Peyer's patch (tissue), 4 donors: ENCODE results near the gene SDC3. TPM values are rescaled to one million over a fixed set of nuclear protein-coding genes. Genes with fewer than 3 reads are reported as not detected.

Experiments
- DNase-seq, 3 donors: peaks; one replicate each; pipeline ENCODE4 v3.0.0-alpha.2; 2017 to 2019
- H3K27ac ChIP-seq, 4 donors: fragments of 200-600 bp; sonication (generic); one replicate each; pipeline ENCODE4 v1.5.1; 2016 to 2019
- H3K27me3 ChIP-seq, 2 donors: fragments of 200-600 bp; sonication (generic); one replicate each; pipeline ENCODE4 v1.5.1; 2019
- H3K36me3 ChIP-seq, 3 donors: fragments of 200-600 bp; sonication (generic); one replicate each; pipeline ENCODE4 v1.5.1; 2016 to 2019
- H3K4me1 ChIP-seq, 4 donors: fragments of 200-600 bp; sonication (generic); one replicate each; pipeline ENCODE4 v1.5.1; 2016 to 2019
- H3K4me3 ChIP-seq, 4 donors: fragments of 200-600 bp; sonication (generic); 1 replicate in 3 of 4; 2 replicates in 1 of 4; pipeline ENCODE4 v1.5.1; 2016 to 2019; ENCODE audit warnings: mild to moderate bottlenecking in 1 of 4
- H3K9me3 ChIP-seq, 4 donors: fragments of 200-600 bp; sonication (generic); one replicate each; pipeline ENCODE4 v1.5.1; 2016 to 2019; ENCODE audit warnings: mild to moderate bottlenecking in 1 of 4
- CTCF ChIP-seq, 6 experiments: fragments of 450-650 bp in 4 of 6; fragments of 200-600 bp in 2 of 6; sonication (generic) in 1 of 6; IDR thresholded peaks; one replicate each; pipeline ENCODE4 v1.5.1; 2017 to 2019; ENCODE audit warnings: antibody characterized with exemption in 6 of 6, mild to moderate bottlenecking in 3 of 6, moderate library complexity in 1 of 6
- POLR2A ChIP-seq, 2 donors: fragments of 450-650 bp; IDR thresholded peaks; one replicate each; pipeline ENCODE4 v1.5.1; 2017; ENCODE audit warnings: antibody characterized with exemption in 2 of 2, mild to moderate bottlenecking in 2 of 2, moderate library complexity in 2 of 2
- total RNA-seq, 4 donors: library from RNA; depleted of rRNA; stranded (reverse); fragments of >200 nt; gene quantifications; one replicate each; pipeline ENCODE4 v1.1.0, GENCODE V29; 2016

Gene SDC3
- total RNA-seq, 4 donors from 2014 or later = 4.6 to 12.4 (median 8.9) TPM

- peaks cover 0 to 33% (median 3%) of the 10 kb centered on the region in 4 donors for H3K4me1 ChIP-seq
- TF ChIP-seq POLR2A (IDR thresholded peaks at IDR 0.05) = no peak
- TF ChIP-seq CTCF (IDR thresholded peaks at IDR 0.05) = no peak
- H3K27ac ChIP-seq = peak overlapping the region in 2 of 4 donors; percentile 32 to 85
- no peaks in the 10 kb centered on the region for H3K36me3 ChIP-seq
- H3K4me3 ChIP-seq = no peak overlapping the region
- no peak for DNase-seq
- no peaks in the 10 kb centered on the region for H3K27me3 ChIP-seq
- H3K9me3 ChIP-seq = no peaks in the 10 kb centered on the region
Measured at GRCh38 chr1:30885570-30886522, 22.7 kb downstream of the SDC3 start.

GRCh38 chr1:30884723-30885122, 23.8 kb downstream of the SDC3 start:
- DNase-seq = no peak
- Histone ChIP-seq H3K4me1 (peaks cover 0 to 30% (median 3%) of the 10 kb centered on the region in 4 donors), H3K27ac (no peak overlapping the region), H3K9me3 (no peaks in the 10 kb centered on the region), H3K36me3 (no peaks in the 10 kb centered on the region), H3K27me3 (no peaks in the 10 kb centered on the region), H3K4me3 (no peak overlapping the region)
- TF ChIP-seq CTCF (IDR thresholded peaks at IDR 0.05) (no peak), POLR2A (IDR thresholded peaks at IDR 0.05) (no peak)

- no peak for DNase-seq
- H3K27ac ChIP-seq = no peak overlapping the region
- peaks cover 0 to 30% (median 3%) of the 10 kb centered on the region in 4 donors for H3K4me1 ChIP-seq
- TF ChIP-seq CTCF (IDR thresholded peaks at IDR 0.05) (no peak), POLR2A (IDR thresholded peaks at IDR 0.05) (no peak)
- H3K9me3 ChIP-seq = no peaks in the 10 kb centered on the region
- no peaks in the 10 kb centered on the region for H3K27me3 ChIP-seq
- no peaks in the 10 kb centered on the region for H3K36me3 ChIP-seq
- no peak overlapping the region for H3K4me3 ChIP-seq
Measured at GRCh38 chr1:30883389-30884172, 25.0 kb downstream of the SDC3 start.

GRCh38 chr1:30882678-30883388, 25.7 kb downstream of the SDC3 start:
- TF ChIP-seq CTCF (IDR thresholded peaks at IDR 0.05) = no peak
- no peak for TF ChIP-seq POLR2A (IDR thresholded peaks at IDR 0.05)
- no peaks in the 10 kb centered on the region for H3K9me3 ChIP-seq
- no peak overlapping the region for H3K27ac ChIP-seq
- peaks cover 0 to 30% (median 3%) of the 10 kb centered on the region in 4 donors for H3K4me1 ChIP-seq
- H3K27me3 ChIP-seq = no peaks in the 10 kb centered on the region
- no peak for DNase-seq
- H3K36me3 ChIP-seq = no peaks in the 10 kb centered on the region
- no peak overlapping the region for H3K4me3 ChIP-seq
